Fibroblast of skin of right quadriceps (primary cell): Measurements from ENCODE around the gene ARMH1.

Experiments used
- DNase-seq: peaks from one replicate; pipeline ENCODE4 v3.0.0-alpha.2; 2013

The ARMH1 gene

GRCh38 chr1:44672254-44672955 lies 2.1 kb upstream of the ARMH1 start:
- peak; percentile 32 for DNase-seq

- no peak for DNase-seq
These were observed 1.4 kb upstream of the ARMH1 start for GRCh38 chr1:44672961-44673674.

DNA sequence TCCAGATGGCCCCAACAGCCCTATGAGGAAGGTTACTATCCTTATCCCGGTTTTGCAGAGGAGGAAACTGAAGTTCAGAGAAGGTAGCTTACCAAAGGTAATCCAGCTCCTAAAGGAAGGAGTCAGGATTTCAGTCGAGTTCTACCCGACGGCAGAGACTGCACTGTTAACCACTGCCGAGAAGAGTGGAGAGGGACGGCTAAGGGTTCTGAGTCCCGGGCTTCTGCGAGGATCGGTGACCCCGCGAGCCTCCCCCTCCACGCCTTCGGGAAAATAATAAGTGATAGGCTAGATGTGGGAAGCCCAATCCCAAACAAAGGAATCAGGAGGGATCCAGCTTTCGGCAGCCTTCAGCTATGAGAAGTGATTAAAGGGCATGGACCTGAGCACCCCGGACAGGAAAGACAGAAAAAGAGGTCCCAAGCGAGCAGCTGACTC lies 820 bp upstream of the ARMH1 start:
- no peak for DNase-seq

DNA sequence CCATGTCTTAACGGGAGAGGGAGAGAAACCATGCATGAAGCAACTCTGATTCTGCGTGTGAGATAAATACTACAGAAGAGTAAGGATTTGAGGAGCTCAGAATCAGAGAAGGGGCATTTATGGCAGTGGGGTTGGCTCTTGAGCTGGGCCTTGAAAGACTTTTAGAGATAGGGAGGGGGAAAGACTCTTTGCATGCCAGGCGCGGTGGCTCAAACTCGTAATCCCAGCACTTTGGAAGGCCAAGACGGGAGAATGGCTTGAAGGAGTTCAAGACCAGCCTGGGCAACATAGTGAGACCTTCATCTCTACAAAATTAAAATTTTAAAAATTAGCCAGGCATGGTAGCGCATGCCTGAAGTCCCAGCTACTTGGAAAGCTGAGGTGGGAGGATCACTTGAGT lies 672 bp downstream of the ARMH1 start:
- no peak for DNase-seq

DNA sequence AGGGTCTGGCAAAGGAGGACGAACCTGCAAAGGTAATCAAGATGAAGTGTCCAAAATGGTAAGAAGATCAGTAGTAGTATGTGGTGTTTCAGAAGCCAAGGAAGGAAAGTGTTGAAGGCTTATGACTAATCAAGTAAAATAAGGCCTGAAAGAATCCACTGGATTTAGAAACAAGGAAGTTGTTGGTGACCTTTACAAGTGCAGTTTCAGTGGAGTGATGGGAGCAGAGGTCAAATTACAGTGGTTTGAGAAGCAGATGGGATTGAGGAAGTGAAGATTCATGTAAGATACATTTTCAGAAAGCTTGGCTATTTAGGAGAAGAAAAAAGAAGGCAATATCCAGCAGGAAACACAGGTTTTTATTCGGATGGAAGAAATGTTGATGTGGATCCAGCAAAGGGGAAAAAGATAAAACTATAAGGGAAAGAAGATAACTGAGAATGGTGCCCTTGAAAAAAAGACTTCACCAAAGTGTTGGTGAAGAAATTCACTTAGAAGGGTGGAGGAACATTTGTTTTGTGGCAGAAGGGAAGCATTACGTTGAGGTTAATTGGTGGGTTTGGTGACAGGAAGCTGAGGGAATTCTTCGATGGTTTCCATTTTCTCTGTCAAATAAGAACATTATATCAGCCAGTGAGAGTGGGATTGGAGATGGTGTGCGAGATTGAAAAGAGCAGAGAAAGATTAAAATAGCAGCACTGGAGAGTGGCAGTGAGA lies 2.1 kb downstream of the ARMH1 start:
- DNase-seq = peak; percentile 55

GRCh38 chr1:44677201-44677766 lies 2.8 kb downstream of the ARMH1 start:
- peak; percentile 36 for DNase-seq

- DNase-seq = no peak
These were observed 3.6 kb downstream of the ARMH1 start for GRCh38 chr1:44678120-44678519.

DNA sequence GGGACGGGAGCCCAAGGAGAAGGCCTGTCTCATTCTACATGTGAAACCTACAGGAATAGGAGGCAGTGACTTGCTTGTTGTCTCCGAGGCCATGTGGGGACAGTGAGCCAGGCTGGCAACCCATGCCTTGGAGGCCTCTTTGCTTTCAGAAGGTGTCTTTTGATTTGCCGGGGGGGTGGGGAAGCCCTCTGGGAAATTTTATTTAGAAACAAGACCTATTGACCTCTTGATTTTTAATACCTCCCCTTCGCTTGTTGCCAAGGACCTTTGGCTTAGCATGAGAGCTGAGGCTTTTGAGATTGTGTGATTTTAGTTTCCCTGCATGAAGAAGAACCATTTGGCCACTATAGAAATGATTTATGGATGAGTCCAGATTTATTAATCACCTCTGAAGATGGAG lies 4.1 kb downstream of the ARMH1 start:
- DNase-seq = no peak

DNA sequence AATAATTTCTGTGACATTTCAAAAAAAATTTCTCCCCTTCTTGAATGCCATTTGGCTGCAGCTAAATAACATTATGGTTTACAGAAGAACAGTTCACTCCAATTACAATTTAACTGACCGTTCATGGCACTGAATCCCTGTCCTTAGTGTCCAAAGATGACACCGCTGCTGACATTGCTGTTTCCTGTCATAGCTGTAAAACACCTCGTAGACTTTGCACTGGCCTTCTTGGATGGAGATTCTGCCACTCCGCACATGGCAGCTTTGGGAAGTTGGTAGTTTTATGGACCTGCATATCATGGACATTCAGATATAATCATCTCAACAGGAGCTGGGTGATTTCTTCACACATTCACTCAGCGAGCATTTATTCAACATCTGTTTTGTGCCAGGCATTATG lies 5.0 kb downstream of the ARMH1 start:
- DNase-seq = no peak

DNA sequence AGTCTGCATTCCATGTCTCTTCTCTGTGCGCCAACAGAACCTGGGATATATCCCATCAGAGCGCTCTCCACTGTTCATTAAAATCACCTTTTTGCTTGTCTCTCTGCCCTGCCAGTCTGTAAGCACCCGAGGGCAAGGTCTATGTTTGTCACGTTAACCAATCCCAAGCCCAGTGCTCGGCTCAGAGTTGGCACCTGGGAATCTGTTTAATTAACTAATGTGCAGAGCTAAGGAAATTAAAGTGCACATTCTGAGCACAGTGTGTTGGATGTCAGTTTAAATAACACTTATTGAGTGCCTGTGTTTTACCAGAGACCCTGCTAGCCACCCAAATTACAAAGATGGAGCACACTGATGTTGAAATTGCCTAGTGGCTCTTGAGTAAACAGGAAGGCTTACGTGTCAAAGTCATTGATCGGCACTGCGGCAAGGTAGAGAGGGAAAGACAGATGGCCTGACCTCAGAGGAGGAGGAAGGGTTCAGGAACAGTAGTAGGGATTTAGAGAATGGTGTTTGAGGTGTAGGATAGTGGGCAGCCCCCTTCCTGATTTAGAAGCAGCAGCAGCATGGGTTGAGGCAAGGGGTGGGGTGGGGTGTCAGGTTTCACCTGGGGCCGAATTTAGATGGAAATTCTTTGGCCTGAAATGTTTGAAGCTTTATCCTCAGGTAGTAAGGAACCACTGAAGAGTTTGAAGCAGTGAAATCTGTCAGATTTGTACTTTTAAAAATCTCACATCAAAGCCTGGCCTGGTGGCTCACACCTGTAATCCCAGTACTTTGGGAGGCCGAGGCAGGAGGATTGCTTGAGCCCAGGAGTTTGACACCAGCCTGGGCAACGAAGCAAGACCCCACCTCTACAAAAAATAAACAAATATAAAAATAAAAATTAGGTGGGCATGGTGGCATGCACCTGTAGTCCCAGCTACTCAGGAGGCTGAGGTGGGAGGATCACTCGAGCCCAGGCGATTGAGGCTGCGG lies 7.7 kb downstream of the ARMH1 start:
- DNase-seq = no peak

DNA sequence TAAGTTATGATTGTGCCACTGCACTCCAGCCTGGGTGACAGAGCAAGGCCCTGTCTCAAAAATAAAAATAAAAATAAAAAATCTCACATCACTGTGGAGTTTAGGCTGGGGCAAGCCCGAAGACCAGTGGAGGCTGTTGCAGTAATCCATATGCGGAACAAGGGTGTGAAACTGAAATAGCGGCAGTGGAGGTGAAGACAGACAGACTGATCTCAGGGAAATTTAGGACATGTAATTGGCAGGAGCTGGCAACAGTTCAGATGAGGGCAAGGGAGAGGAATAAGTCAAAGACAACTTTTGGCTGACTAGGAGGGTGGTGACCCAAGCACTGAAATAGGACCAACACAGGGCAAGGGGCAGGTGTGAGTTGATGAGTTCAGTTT lies 8.4 kb downstream of the ARMH1 start:
- no peak for DNase-seq

GRCh38 chr1:44684525-44684924 lies 10.0 kb downstream of the ARMH1 start:
- no peak for DNase-seq

DNA sequence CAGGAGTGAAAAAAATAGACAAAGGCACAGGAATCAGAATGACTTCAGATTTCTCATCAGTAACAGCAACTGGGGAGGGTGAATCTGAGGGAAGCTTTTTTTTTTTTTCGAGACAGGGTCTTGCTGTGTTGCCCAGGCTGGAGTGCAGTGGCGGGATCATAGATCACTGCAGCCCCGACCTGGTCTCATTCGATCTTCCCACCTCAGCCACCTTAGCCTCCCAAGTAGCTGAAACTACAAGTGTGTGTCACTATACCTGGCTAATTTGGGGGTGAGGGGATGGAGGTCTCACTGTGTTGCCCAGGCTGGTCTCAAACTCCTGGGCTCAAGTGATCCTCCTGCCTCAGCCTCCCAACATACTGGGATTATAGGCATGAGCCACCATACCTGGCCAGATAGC lies 10.7 kb downstream of the ARMH1 start:
- no peak for DNase-seq

GRCh38 chr1:44685881-44686280 lies 11.4 kb downstream of the ARMH1 start:
- no peak for DNase-seq

DNA sequence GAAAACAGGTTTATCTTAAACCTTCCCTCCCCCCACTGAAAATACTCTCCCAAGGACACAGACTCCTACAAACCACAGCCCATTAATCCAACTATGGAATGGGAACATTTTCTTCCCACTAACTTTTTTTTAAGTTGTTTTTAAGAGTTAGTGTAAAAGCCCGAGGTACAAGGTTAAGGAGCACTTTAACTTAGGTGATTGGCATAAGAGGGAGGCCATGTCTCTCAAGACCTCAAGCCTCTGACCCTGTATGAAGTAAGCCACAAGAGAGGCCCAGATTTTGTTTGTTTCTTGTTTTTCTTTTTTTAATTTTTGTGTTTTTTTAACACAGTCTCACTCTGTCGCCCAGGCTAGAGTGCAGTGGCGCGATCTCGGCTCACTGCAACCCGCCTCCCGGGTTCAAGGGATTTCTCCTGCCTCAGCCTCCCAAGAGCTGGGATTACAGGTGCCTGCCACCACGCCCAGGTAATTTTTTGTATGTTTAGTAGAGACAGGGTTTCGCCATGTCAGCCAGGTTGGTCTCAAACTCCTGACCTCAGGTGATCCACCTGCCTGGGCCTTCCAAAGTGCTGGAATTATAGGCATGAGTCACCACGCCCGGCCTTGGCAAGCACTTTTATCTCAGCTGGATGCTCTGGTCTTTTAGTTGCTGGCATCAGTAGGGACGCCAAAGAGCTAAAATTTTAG lies 14.4 kb downstream of the ARMH1 start:
- no peak for DNase-seq

GRCh38 chr1:44689447-44689765 lies 14.9 kb downstream of the ARMH1 start:
- no peak for DNase-seq

DNA sequence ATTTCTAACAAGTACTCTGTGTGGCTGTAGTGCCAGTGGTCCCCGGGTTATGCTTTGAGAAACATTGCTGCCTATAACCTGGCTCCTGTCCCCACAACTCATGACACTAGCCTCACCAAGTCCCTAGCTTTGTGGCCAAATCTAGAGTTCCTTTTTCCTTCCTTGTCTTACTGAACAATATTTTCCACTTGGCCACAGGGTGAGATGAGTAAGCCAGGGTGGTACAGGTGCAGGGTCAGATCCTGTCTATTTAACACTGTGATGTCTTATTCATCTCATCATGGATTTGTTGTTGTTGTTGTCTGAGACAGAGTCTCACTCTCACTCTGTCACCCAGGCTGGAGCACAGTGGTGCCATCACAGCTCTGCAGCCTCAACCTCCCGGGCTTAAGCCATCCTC lies 18.6 kb downstream of the ARMH1 start:
- DNase-seq = no peak

DNA sequence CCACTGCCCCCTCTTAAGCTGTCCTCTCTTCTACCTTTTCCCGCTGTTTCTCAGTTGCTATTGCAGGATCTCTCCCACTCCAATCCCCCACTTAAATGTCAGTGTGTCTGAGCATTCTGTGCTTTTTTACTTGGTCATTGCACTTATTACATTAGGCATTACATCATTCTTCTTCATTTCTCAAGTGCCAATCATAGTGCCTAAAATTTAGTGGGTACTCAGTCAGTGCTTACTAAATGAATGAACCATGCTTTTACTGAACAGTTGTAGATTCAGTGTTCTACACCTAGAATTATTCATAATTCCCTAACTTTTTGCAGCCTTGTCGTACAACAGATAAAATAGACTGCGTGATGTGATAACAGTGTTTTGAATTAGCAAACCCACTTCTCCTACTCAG lies 19.4 kb downstream of the ARMH1 start:
- no peak for DNase-seq

DNA sequence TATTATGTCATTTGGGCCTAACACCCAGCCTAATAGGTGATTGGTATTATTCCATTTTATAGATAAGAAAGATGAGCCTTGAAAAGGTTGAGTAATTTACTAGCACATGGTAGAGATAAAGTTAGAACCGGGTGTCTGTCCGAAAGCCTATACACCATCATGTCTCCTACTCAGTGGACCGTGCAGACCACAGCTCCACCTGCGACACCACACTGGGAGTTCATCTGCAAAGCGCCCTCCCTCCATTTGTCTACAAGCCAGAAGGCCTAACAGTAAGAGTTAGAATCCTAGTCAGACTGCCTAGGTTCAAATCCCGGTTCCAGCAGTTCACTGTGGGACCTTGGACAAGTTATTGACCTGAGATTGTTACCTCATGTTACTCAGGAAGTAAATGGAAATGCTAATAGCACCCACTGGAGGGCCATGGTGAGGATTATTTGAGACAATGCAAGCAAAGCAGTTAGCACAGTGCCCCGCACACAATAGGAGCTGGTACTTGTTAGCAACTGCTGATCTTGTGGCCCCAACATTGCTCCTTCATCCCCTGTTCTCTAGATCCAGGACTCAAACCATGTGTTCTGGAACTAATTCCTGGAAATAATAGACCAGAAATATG lies 20.5 kb downstream of the ARMH1 start:
- DNase-seq = no peak

DNA sequence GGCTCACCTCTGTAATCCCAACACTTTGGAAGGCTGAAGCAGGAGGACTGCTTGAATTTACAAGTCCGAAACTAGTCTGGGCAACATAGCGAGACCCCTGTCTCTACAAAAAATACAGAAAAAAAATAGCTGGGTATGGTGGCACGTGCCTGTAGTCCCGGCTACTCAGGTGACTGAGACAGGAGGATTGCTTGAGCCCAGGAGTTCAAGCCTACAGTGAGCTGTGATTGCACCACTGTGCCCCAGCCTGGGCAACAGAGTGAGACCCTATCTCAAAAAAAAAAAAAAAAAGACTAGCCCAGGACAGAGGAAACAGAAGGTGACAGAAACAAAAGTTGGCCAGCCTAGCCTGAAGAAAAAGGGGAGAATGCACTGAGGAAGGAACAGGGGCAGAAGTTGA lies 21.2 kb downstream of the ARMH1 start:
- DNase-seq = no peak

DNA sequence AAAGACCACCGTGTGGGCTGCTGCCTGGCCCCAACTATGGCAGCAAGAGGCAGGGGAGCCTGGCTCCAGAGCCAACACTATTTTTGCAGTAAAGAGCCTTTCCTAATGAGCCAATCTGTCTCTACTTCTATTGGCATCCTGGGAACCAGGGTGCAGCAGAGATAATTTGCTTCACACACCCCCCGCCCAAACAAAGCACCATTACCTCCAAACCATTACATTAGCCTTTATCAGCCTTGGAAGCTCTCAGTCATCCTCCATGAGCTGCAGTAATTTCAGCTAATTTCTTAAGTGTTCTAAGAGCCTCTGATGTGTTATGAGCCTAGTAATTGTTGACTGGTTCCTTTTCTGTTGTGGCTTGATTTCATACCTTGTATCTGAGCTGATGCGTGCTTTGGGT lies 21.6 kb downstream of the ARMH1 start:
- DNase-seq = no peak
